Measurements from ENCODE around the gene ARHGAP32.

The ARHGAP32 gene

DNA sequence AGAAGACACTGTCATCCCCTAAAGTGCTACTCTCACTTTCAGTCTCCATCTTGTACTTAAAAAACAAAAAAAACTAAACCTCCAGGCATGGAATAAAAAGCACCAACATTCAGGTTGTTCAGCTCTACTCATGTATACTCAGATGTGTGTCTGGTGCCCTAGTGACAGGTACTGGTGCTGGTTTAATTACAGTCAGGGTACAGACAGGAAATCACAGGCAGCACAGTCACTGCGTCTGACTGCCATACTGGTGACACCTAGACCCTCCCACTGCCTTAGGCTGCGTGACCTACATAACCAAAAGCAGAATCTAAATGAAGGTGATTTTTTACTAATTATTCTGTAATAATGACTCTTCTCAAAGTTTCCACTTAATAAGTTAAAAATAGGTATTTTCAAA, at the start of gene ARHGAP32:
ARHGAP32 (minus strand) TSS at position 176 of the 400 bp plus-strand sequence; CDS start at position 49, 127 bp downstream.
- no peak for DNase-seq (ENCODE audit: low read depth)

DNA sequence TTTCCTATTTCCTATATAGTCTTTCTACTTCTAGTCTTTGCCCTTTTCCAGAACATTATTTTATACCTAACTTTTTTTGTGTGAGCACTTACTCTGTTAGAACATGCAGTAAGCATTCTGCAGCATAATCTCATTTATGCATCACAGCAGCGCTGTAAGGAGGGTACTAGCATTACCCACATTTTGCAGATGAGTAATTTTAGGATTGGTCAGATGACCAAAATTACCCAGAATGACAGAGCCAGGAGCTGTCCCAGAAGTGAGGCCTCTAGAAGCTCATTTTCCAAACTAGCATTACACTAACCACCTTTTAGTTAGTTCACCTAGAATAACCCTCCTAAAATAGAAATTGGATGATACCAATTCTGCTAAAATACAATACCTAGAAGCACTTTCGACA, 47.1 kb upstream of the ARHGAP32 start:
- no peak for DNase-seq (ENCODE audit: low read depth)

DNA sequence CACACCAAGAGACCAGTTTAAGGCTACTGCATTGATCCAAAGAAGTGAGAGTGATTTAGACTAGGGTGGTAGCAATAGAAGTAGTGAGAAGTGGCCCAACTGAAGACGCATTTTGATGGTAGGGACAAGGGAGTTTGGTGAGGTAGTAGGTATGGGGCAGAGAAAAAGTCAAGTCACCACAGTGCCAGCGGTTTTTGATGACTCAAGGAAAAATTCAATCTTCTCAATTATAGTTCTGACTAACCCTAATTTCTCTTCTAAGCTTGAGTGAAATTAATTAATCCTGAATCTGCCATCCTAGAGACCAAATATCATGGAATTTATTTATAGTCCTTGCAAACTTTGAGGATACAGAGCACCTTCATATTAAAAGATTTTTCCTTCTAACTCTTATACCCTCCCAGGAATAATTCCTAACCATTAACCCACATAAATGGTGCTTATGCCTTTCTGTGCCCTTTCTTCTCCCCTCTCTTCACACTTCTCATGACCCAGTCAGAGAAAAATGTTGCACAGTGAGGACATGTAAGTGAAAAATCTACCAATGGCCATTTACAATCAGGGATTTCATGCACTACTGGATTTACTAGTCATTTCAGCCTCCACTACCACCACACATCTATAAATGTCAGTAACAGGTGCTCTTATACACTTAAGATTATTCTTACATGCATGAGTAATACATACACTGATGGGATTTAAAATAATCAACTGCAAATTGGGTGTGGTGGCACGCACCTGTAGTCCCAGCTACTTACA, 45.9 kb upstream of the ARHGAP32 start:
- DNase-seq (ENCODE audit: low read depth): no peak

DNA sequence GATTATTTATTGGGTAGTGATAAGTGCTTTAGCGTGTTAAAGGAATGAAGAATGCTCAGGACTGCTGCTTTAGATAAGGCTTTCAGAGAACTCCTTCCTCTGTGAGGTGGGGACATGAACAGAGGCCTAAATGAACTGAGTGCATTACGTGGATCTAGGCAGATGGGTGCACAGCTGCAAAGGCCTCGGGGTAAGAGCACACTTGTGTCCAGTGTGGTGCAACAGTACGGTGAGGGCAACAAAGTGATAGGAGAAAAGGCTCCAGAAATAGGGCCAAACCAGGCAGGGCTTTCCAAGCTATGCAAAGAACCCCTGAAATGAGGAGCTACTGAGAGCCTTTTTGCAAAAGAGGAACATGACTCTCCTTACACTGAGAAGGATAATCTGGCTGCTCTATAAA, 45.3 kb upstream of the ARHGAP32 start:
- DNase-seq (ENCODE audit: low read depth): peak; percentile 67

DNA sequence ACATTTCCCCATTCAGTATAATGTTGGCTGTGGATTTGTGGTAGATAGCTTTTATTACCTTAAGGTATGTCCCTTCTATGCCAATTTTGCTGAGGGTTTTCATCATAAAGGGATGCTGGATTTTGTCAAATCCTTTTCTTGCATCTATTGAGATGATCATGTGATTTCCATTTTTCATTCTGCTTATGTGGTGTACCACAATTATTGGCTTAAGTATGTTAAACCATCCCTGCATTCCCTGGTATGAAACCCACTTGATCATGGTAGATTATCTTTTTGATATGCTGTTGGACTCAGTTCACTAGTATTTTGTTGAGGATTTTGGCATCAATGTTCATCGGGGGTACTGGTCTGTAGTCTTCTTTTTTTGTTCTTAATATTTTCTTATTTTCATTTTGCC, 44.7 kb upstream of the ARHGAP32 start:
- peak; percentile 85 for DNase-seq (ENCODE audit: low read depth)

DNA sequence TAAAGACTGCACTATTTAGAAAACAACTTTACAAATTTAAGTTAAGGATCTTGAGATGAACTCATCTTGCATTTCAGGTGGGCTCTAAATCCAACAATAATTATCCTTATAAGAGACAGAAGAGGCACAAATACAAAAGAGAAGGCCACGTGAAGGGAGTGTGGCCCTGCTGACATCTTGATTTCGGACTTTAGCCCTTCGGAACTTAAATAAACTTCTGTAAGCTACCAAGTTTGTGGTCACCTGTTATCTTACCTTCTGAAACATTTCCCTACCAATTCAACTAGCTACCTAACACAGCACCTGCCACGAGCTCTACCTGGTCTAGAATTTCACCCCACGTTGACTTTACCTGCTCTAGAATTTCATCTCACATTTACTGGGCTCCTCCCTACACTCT, 42.9 kb upstream of the ARHGAP32 start:
- no peak for DNase-seq (ENCODE audit: low read depth)

DNA sequence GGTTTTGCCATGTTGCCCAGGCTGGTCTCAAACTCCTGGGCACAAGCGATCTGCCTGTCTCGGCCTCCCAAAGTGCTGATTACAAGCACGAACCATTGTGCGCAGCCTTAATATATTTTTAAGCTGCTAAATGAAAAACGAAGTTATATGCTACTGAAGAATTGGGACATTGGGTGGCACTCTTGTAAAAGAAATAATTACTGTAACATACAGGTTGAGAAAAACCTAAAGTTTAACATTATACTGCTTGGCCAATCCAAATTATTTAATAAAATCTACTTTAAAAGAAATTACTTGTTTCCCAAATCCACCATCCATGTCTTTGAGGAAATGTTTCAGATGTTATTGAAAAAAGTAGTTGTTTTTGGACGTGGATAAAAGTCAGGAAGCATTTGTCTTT, 37.9 kb upstream of the ARHGAP32 start:
- no peak for DNase-seq (ENCODE audit: low read depth)

DNA sequence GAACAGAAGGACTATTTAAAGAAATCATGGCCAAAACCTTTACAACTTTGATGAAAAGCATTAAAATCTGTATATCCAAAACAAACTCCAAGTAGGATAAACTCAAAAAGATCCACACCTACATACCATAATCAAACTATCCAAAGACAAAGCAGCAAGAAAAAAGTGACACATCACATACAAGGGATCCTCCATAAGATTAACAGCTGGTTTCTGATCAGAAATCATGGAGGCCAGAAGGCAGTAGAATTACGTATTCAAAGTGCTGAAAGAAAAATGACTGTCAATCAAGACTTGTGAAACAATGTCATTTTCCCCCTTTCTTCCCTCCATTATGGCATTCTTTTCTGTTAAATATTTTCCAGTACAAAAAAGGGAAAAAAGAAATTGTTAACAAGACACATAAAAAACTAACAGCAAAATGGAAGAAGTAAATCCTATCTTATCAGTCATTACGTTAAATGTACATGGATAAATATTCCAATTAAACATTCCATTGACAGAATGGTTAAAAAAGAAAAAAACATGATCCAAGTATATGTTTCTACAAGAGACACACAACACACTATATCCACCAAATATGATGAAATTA, 34.2 kb upstream of the ARHGAP32 start:
- DNase-seq (ENCODE audit: low read depth): no peak

DNA sequence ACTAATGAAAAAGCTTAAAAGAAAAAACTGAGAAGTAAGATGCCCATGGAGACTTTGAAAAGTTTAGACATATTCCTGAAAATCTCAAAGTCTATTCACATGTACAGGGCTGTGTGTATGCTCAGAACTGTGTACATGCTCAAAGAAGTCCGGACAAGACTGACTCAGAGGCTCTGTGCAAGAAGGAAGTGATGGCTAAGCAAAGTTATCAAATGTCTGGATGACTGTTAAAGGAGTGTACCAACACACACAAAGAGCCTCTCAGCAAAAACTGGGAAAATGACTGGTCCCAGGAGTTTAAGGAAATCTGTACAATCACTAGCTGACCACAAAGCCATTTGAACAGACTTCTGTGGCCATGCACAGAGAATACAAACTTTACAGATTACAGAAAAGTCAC, 33.1 kb upstream of the ARHGAP32 start:
- peak; percentile 82 for DNase-seq (ENCODE audit: low read depth)

DNA sequence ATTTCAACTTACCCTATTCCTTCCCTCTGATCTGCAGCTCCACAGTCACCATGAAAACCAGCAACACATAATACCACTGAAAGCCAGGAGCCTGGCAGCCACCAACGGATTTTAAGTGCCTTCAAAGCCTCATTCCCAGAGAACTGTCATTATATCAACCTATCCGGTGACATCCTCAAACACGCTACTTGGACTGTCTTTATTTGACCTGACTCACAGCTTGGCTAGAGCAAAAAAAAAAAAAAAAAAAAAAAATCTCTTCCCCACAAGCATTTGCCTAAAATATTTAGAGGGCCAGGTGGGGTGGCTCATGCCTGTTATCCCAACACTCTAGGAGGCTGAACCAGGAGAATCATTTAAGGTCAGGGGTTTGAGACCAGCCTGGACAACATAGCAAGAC, 32.4 kb upstream of the ARHGAP32 start:
- no peak for DNase-seq (ENCODE audit: low read depth)

DNA sequence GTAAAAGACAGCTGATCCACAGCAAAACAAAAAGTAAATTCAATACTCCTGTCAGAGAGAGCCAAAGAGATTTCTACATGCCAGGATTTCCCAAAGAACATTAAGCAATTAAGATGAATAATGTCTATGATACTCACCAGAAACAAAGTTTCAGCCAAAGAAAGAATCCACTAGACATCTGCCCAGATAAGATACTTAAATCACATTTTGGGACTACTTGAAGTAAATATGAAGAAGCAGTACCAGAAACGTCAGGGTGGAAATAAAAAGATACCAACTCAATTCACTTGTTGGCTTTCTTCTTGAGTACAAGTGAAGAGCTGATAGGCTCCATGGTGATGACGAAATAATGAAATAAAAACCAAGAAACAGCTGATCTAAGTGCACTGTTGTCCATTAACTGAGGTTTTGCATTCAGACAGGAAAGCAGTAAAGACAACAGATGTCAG, 31.6 kb upstream of the ARHGAP32 start:
- peak; percentile 97 for DNase-seq (ENCODE audit: low read depth)

DNA sequence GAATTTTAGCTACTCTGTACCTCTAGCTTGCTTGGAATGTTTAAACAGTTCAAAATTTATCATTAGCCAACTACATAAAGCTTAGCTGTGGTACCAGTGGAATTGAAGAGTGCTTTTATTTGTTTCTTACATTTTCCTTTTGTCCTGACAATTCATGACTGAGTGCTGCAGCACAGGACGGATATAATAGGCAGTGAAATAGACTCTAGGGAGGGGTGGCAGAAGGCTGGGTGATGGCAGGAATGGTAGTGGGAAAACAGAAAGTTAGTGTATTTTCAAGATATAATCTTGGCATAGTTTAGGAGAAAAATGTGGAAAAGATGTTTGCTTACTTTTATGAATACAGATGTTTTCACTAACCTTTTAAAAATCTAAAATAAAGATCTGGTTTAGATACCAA, 31.1 kb upstream of the ARHGAP32 start:
- no peak for DNase-seq (ENCODE audit: low read depth)

DNA sequence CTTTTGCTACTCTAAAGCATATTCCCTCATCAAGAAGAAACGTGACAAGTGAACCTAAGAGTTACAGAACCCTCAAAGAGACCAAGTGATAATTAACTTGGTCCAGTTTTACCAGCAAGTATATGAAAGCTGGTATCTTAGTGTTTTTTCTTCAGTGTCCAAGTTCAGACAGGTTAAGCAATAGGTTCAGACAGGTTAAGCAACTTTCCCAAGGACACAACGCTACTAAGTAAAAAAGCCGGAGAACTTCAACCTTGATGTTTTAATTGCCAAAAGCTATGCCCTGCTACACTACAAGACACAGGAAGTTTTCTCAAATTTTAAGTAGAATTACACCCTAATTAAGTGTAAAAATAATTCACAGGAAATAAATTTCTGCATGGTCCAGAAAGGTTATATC, 30.0 kb upstream of the ARHGAP32 start:
- DNase-seq (ENCODE audit: low read depth): peak; percentile 58

DNA sequence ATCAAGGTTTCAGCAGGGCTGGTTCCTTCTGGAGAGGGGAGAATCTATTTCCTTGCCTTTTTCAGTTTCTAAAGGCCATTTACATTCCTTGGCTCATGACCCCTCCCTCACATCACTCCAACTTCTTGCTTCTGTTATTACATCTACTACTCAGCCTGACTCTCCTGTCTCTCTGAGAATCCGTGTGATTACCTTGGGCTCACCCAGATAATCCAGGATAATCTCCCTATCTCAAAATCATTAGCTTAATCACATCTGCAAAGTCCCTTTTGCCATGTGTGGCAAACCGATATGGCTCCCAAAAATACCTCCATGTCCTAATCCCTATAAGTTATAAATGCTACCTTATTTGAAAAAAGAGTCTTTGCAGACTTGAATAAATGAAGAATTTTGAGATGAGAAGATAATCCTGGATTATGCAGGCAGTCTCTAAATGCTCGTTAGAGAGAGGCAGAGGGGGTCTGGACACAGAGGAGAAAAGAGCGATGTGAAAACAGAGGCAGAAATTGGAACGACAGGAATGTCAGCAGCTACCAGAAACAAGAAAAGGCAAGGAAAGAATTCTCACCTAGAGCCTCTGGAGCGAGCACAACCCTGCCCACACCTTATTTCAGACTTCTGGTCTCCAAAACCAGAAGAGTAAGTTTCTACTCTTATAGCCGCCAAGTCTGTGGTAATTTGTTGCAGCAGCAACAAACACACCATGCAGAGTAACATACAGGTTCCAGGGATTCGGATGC, 23.6 kb upstream of the ARHGAP32 start:
- DNase-seq (ENCODE audit: low read depth): no peak

DNA sequence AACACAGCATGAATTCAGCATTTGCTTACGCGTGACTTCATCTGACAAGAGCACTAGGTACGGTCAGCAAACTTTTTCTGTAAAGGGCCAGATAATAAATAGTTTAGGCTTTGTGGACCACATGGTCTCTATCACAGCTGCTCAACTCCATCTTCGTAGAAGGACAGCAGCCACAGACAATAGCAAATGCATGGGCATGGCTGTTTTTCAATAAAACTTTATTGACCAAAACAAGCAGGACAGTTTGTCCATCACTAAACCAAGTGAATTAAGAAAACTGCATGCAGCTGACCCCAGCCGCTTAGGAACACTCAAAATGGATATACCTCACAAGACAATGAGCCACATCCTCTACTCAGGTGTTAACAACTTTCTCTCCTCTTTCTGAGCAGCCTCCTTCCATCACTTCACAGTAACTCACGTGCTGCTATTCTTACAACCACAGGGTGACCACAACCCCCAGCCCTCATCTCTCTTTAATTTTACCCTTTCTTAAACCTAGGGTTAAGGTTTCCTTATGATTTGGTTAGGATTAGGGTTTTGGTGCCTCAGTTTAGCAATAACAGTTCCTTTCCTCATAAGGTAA, 22.7 kb upstream of the ARHGAP32 start:
- DNase-seq (ENCODE audit: low read depth): no peak

DNA sequence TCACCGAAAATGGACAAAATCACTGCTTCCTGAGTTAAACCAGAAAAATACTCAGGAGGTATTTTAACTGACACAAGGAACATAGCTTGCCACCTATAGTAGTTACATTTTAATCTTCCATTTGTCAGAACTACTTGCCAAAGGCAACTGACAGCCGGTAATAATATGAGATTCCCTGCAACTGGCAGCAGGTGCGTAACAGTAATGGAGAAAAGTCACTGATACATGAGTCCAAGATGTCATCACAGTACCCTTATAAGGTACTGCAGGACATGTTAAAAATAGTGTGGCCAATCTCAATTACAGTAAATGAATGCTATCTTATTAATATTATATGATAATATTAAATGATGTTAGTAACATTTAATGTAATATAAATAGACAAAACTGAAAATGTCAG, 21.1 kb upstream of the ARHGAP32 start:
- DNase-seq (ENCODE audit: low read depth): no peak

DNA sequence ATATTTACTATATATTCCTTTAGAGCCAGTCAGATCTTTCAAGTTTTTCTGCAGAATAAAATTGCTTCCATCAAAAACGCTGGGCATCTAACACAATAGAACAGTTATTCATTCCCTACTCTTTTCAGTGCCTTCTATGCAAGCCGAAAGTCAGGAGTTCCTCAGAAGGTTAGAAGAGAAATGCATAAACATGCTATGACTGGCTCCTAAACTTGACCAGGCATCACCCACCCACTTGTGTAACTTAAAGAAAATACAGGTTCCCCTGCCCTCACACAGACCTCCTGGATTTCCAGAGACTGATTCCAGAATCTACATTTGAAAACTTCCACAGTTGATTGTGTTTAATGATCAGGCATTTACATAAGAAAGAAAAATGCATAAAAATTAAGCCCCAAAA, 19.3 kb upstream of the ARHGAP32 start:
- no peak for DNase-seq (ENCODE audit: low read depth)

DNA sequence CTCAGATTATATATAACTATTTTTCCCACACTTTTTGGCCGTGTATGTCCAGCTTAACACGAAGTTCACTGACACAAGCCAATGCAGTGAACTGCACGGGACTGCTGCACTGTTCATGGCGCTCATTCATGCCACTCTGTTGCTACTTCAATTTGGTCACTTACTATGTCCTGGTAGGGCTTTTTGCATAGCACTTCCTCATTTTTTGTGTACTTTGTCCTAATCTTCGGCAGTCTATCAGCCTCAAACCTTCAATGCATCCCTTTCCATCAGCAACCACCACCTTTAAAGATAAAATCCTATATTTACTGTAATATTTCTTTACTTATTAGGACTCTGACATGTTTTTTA, 18.7 kb upstream of the ARHGAP32 start:
- no peak for DNase-seq (ENCODE audit: low read depth)

DNA sequence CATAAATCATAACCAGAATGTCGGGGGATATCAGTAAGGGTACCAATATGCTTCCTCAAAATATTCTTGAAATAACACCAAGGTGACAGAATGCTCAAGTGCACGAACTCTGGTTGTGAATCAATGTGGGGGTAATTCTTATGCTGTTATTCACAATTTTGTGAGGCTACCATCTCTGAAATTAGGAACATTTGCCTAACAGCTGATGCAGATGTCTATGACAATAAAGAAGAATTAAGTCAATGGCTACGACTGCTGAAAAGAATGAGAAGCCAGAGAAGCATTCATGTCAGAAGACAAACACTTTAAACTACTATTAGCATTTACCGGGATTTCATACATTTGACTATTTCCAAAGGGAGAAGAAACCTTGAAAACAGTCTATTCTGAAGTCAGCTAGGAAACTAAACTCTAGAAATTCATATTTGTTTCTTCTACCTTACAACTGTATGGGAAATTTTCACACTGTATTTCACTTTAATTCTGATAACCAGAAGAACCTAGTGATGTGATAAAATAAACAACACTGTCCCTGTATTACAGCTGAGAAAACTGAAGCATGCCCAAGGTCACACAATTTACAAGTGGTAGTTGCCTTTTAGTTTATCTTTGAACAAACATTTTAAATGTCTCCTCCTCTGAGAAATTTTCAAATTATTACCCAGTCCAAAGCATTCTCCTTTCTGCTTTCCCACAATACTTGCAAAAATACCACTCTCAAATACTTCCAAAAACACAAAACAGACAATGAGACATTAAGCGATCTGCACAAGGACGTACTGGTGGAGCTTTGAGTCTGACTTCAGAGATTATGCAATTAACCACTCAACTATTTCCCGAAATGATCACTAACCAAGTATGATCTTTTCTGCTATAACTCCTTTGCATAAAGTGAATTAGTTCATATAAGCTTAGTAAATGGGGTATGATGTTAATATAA, 18.0 kb upstream of the ARHGAP32 start:
- peak; percentile 56 for DNase-seq (ENCODE audit: low read depth)

DNA sequence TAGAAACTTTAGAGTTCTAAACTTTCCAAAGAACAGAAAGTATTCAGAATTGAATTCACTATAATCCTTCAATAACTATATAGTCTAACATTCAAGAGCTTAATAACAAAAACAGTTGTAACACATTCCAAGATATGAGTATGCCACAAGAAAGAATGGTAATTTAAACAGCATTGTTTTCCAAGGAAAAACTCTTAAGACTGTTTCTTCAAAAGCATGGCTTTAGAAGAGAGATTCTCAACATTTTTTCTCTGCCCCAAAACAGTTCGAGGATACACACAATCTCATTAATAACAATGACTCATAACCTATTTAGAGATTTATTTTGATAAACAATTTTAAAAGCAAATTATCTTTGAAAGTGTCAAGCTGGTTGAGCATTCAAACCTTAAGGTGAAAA, 16.7 kb upstream of the ARHGAP32 start:
- DNase-seq (ENCODE audit: low read depth): peak; percentile 39

DNA sequence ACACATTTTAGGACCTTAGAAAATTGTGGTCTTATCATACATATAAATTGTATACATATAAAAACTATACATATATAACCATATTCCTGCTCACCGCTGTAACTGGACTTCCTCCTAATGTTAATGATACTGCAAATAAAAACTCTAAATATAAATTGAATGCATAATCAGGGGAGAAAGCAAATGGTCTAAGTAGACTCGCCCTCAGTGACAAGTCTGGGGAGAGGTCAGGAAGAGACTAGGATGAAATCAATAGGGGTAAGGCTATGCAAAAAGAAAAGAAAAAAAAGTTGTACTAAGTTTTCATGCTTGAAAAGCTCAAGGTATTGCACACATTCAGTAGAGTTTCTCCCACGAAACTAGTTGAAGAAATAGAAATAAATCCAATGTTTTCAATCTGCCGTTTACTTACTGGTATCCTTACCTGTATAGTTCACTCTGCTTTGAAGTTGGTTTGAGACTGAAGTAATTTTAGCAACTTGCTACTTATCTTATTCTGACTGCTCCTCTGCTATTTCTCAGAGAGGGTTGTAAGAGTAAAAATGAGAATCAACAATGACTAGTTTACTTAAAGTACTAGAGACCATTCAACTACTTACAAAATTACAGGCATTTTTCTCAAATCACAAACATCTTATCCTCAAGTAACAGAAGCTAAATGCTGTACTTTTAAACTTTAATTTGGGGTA, 12.2 kb upstream of the ARHGAP32 start:
- DNase-seq (ENCODE audit: low read depth): no peak
